ENCODE results near the gene SRPK2. TPM values are rescaled to one million over a fixed set of nuclear protein-coding genes. Genes with fewer than 3 reads are reported as not detected.

Gene SRPK2
- polyA plus RNA-seq, 1 donor = 26.7 TPM

GRCh38 chr7:105215182-105215581 is 173.5 kb downstream of the SRPK2 start:
- no peak overlapping the region for H3K4me3 ChIP-seq (ENCODE audit: low read length)
- H3K36me3 ChIP-seq (ENCODE audit: control insufficient read depth, insufficient read depth, low read length) = no peaks in the 10 kb centered on the region
- no peak overlapping the region for H3K27ac ChIP-seq (ENCODE audit: low read length)
- no peak for DNase-seq
- H3K9me3 ChIP-seq (ENCODE audit: control insufficient read depth, low read depth, low read length) = no peaks in the 10 kb centered on the region
- H3K4me1 ChIP-seq (ENCODE audit: control insufficient read depth, insufficient read depth, low read length) = no peaks in the 10 kb centered on the region
- H3K27me3 ChIP-seq (ENCODE audit: control insufficient read depth, insufficient read depth, low read length) = no peaks in the 10 kb centered on the region
- 76% methylated on average over 2 of the region's 4 CpGs for WGBS (ENCODE audit: insufficient coverage, low lambda C conversion rate)

- Histone ChIP-seq H3K4me1 (ENCODE audit: control insufficient read depth, insufficient read depth, low read length) (no peaks in the 10 kb centered on the region), H3K27me3 (ENCODE audit: control insufficient read depth, insufficient read depth, low read length) (no peaks in the 10 kb centered on the region), H3K4me3 (ENCODE audit: low read length) (no peak overlapping the region), H3K9me3 (ENCODE audit: control insufficient read depth, low read depth, low read length) (no peaks in the 10 kb centered on the region), H3K27ac (ENCODE audit: low read length) (no peak overlapping the region), H3K36me3 (ENCODE audit: control insufficient read depth, insufficient read depth, low read length) (no peaks in the 10 kb centered on the region)
- no peak for DNase-seq
- 80% methylated on average over 1 of the region's 2 CpGs for WGBS (ENCODE audit: insufficient coverage, low lambda C conversion rate)
These were observed 175.1 kb downstream of the SRPK2 start for GRCh38 chr7:105213611-105214010.

- Histone ChIP-seq H3K9me3 (ENCODE audit: control insufficient read depth, low read depth, low read length) (no peaks in the 10 kb centered on the region), H3K4me3 (ENCODE audit: low read length) (no peak overlapping the region), H3K4me1 (ENCODE audit: control insufficient read depth, insufficient read depth, low read length) (no peaks in the 10 kb centered on the region), H3K27me3 (ENCODE audit: control insufficient read depth, insufficient read depth, low read length) (no peaks in the 10 kb centered on the region), H3K27ac (ENCODE audit: low read length) (no peak overlapping the region), H3K36me3 (ENCODE audit: control insufficient read depth, insufficient read depth, low read length) (no peaks in the 10 kb centered on the region)
- no CpG with 5 or more reads among the region's 1 CpG for WGBS (ENCODE audit: insufficient coverage, low lambda C conversion rate)
- no peak for DNase-seq
These were observed 176.5 kb downstream of the SRPK2 start for GRCh38 chr7:105212212-105212611.

- no peak overlapping the region for H3K27ac ChIP-seq (ENCODE audit: low read length)
- no peak overlapping the region for H3K4me3 ChIP-seq (ENCODE audit: low read length)
- no peaks in the 10 kb centered on the region for H3K9me3 ChIP-seq (ENCODE audit: control insufficient read depth, low read depth, low read length)
- no peaks in the 10 kb centered on the region for H3K4me1 ChIP-seq (ENCODE audit: control insufficient read depth, insufficient read depth, low read length)
- H3K36me3 ChIP-seq (ENCODE audit: control insufficient read depth, insufficient read depth, low read length) = no peaks in the 10 kb centered on the region
- no CpG with 5 or more reads among the region's 5 CpGs for WGBS (ENCODE audit: insufficient coverage, low lambda C conversion rate)
- H3K27me3 ChIP-seq (ENCODE audit: control insufficient read depth, insufficient read depth, low read length) = no peaks in the 10 kb centered on the region
- no peak for DNase-seq
These were observed 178.0 kb downstream of the SRPK2 start for GRCh38 chr7:105210721-105211205.

- WGBS (ENCODE audit: insufficient coverage, low lambda C conversion rate) = no CpG with 5 or more reads among the region's 3 CpGs
- no peaks in the 10 kb centered on the region for H3K4me1 ChIP-seq (ENCODE audit: control insufficient read depth, insufficient read depth, low read length)
- no peaks in the 10 kb centered on the region for H3K9me3 ChIP-seq (ENCODE audit: control insufficient read depth, low read depth, low read length)
- H3K4me3 ChIP-seq (ENCODE audit: low read length) = no peak overlapping the region
- DNase-seq = no peak
- no peaks in the 10 kb centered on the region for H3K27me3 ChIP-seq (ENCODE audit: control insufficient read depth, insufficient read depth, low read length)
- no peak overlapping the region for H3K27ac ChIP-seq (ENCODE audit: low read length)
- no peaks in the 10 kb centered on the region for H3K36me3 ChIP-seq (ENCODE audit: control insufficient read depth, insufficient read depth, low read length)
These were observed 178.9 kb downstream of the SRPK2 start for GRCh38 chr7:105209870-105210269.

GRCh38 chr7:105209433-105209832 is 179.3 kb downstream of the SRPK2 start:
- Histone ChIP-seq H3K4me1 (ENCODE audit: control insufficient read depth, insufficient read depth, low read length) (no peaks in the 10 kb centered on the region), H3K36me3 (ENCODE audit: control insufficient read depth, insufficient read depth, low read length) (no peaks in the 10 kb centered on the region), H3K9me3 (ENCODE audit: control insufficient read depth, low read depth, low read length) (no peaks in the 10 kb centered on the region), H3K27me3 (ENCODE audit: control insufficient read depth, insufficient read depth, low read length) (no peaks in the 10 kb centered on the region), H3K4me3 (ENCODE audit: low read length) (no peak overlapping the region), H3K27ac (ENCODE audit: low read length) (no peak overlapping the region)
- DNase-seq = no peak
- 100% methylated on average over 1 of the region's 1 CpG for WGBS (ENCODE audit: insufficient coverage, low lambda C conversion rate)

GRCh38 chr7:105206985-105207384 is 181.7 kb downstream of the SRPK2 start:
- Histone ChIP-seq H3K27ac (ENCODE audit: low read length) (no peak overlapping the region), H3K36me3 (ENCODE audit: control insufficient read depth, insufficient read depth, low read length) (no peaks in the 10 kb centered on the region), H3K9me3 (ENCODE audit: control insufficient read depth, low read depth, low read length) (no peaks in the 10 kb centered on the region), H3K27me3 (ENCODE audit: control insufficient read depth, insufficient read depth, low read length) (no peaks in the 10 kb centered on the region), H3K4me1 (ENCODE audit: control insufficient read depth, insufficient read depth, low read length) (no peaks in the 10 kb centered on the region), H3K4me3 (ENCODE audit: low read length) (no peak overlapping the region)
- no peak for DNase-seq
- WGBS (ENCODE audit: insufficient coverage, low lambda C conversion rate) = 88% methylated on average over 1 of the region's 2 CpGs

GRCh38 chr7:105205592-105206237 is 183.0 kb downstream of the SRPK2 start:
- Histone ChIP-seq H3K27me3 (ENCODE audit: control insufficient read depth, insufficient read depth, low read length) (no peaks in the 10 kb centered on the region), H3K4me3 (ENCODE audit: low read length) (no peak overlapping the region), H3K4me1 (ENCODE audit: control insufficient read depth, insufficient read depth, low read length) (no peaks in the 10 kb centered on the region), H3K27ac (ENCODE audit: low read length) (no peak overlapping the region), H3K36me3 (ENCODE audit: control insufficient read depth, insufficient read depth, low read length) (peaks cover 5% of the 10 kb centered on the region), H3K9me3 (ENCODE audit: control insufficient read depth, low read depth, low read length) (no peaks in the 10 kb centered on the region)
- DNase-seq = no peak
- no CpG with 5 or more reads among the region's 7 CpGs for WGBS (ENCODE audit: insufficient coverage, low lambda C conversion rate)

GRCh38 chr7:105204953-105205352 is 183.8 kb downstream of the SRPK2 start:
- Histone ChIP-seq H3K27me3 (ENCODE audit: control insufficient read depth, insufficient read depth, low read length) (no peaks in the 10 kb centered on the region), H3K9me3 (ENCODE audit: control insufficient read depth, low read depth, low read length) (no peaks in the 10 kb centered on the region), H3K27ac (ENCODE audit: low read length) (no peak overlapping the region), H3K36me3 (ENCODE audit: control insufficient read depth, insufficient read depth, low read length) (peaks cover 8% of the 10 kb centered on the region), H3K4me3 (ENCODE audit: low read length) (no peak overlapping the region), H3K4me1 (ENCODE audit: control insufficient read depth, insufficient read depth, low read length) (no peaks in the 10 kb centered on the region)
- DNase-seq = no peak
- no CpG with 5 or more reads among the region's 2 CpGs for WGBS (ENCODE audit: insufficient coverage, low lambda C conversion rate)

GRCh38 chr7:105204520-105204919 is 184.2 kb downstream of the SRPK2 start:
- Histone ChIP-seq H3K36me3 (ENCODE audit: control insufficient read depth, insufficient read depth, low read length) (peaks cover 8% of the 10 kb centered on the region), H3K27me3 (ENCODE audit: control insufficient read depth, insufficient read depth, low read length) (no peaks in the 10 kb centered on the region), H3K4me3 (ENCODE audit: low read length) (no peak overlapping the region), H3K27ac (ENCODE audit: low read length) (no peak overlapping the region), H3K4me1 (ENCODE audit: control insufficient read depth, insufficient read depth, low read length) (no peaks in the 10 kb centered on the region), H3K9me3 (ENCODE audit: control insufficient read depth, low read depth, low read length) (no peaks in the 10 kb centered on the region)
- no CpG with 5 or more reads among the region's 9 CpGs for WGBS (ENCODE audit: insufficient coverage, low lambda C conversion rate)
- no peak for DNase-seq

- Histone ChIP-seq H3K4me3 (ENCODE audit: low read length) (no peak overlapping the region), H3K27me3 (ENCODE audit: control insufficient read depth, insufficient read depth, low read length) (no peaks in the 10 kb centered on the region), H3K36me3 (ENCODE audit: control insufficient read depth, insufficient read depth, low read length) (peaks cover 8% of the 10 kb centered on the region), H3K9me3 (ENCODE audit: control insufficient read depth, low read depth, low read length) (no peaks in the 10 kb centered on the region), H3K4me1 (ENCODE audit: control insufficient read depth, insufficient read depth, low read length) (no peaks in the 10 kb centered on the region), H3K27ac (ENCODE audit: low read length) (no peak overlapping the region)
- WGBS (ENCODE audit: insufficient coverage, low lambda C conversion rate) = 83% methylated on average over 1 of the region's 3 CpGs
- DNase-seq = no peak
These were observed 186.1 kb downstream of the SRPK2 start for GRCh38 chr7:105202616-105203015.
